MM.1S (cell line): Measurements from ENCODE around the gene BSX.

Experiments used
- DNase-seq: peaks from one replicate; pipeline ENCODE4 v3.0.0-alpha.2; 2015
- H2AFZ ChIP-seq: fragments of 300-600 bp; sonication (generic); 2 replicates; pipeline ENCODE4 v1.6.0; 2016; ENCODE audit warnings: antibody characterized with exemption, low read length
- H3F3A ChIP-seq: fragments of 300-600 bp; sonication (generic); 2 replicates; pipeline ENCODE4 v1.6.1; 2016; ENCODE audit warnings: mild to moderate bottlenecking, antibody characterized with exemption, low read length, moderate library complexity, mixed read lengths; ENCODE audit not compliant: insufficient read depth
- H3K27ac ChIP-seq: fragments of 300-600 bp; sonication (generic); 2 replicates; pipeline ENCODE4 v1.5.1; 2016; ENCODE audit warnings: mild to moderate bottlenecking, low read length
- H3K27me3 ChIP-seq: fragments of 300-600 bp; sonication (generic); replicated peaks from 2 replicates; pipeline ENCODE4 v1.6.0; 2016; ENCODE audit warnings: low read length; ENCODE audit not compliant: insufficient read depth
- H3K36me3 ChIP-seq: fragments of 300-600 bp; sonication (generic); replicated peaks from 2 replicates; pipeline ENCODE4 v1.6.1; 2016; ENCODE audit warnings: mild to moderate bottlenecking, low read length, mixed read lengths; ENCODE audit not compliant: insufficient read depth
- H3K4me1 ChIP-seq: fragments of 300-600 bp; sonication (generic); 2 replicates; pipeline ENCODE4 v1.6.1; 2016; ENCODE audit warnings: low read length, mixed read lengths
- H3K4me2 ChIP-seq: fragments of 300-600 bp; sonication (generic); 2 replicates; pipeline ENCODE4 v1.6.0; 2016; ENCODE audit warnings: low read depth, low read length
- H3K4me3 ChIP-seq: fragments of 300-600 bp; sonication (generic); 2 replicates; pipeline ENCODE4 v1.5.1; 2016; ENCODE audit warnings: low read length, mixed read lengths
- H3K79me2 ChIP-seq: fragments of 300-600 bp; sonication (generic); 2 replicates; pipeline ENCODE4 v1.6.1; 2016; ENCODE audit warnings: mixed run types, low read length, mixed read lengths
- H3K9ac ChIP-seq: fragments of 300-600 bp; sonication (generic); 2 replicates; pipeline ENCODE4 v1.6.1; 2016; ENCODE audit warnings: low read length, mixed read lengths
- H3K9me2 ChIP-seq: fragments of 300-600 bp; sonication (generic); replicated peaks from 2 replicates; pipeline ENCODE4 v1.6.1; 2016; ENCODE audit warnings: mild to moderate bottlenecking, low read length, mixed read lengths; ENCODE audit not compliant: insufficient read depth
- H3K9me3 ChIP-seq: fragments of 300-600 bp; sonication (generic); replicated peaks from 2 replicates; pipeline ENCODE4 v1.6.1; 2016; ENCODE audit warnings: mild to moderate bottlenecking, low read length, mixed read lengths; ENCODE audit not compliant: insufficient read depth
- H4K20me1 ChIP-seq: fragments of 300-600 bp; sonication (generic); 2 replicates; pipeline ENCODE4 v1.6.1; 2016; ENCODE audit warnings: mild to moderate bottlenecking, low read length, moderate library complexity, mixed read lengths; ENCODE audit not compliant: insufficient read depth
- EZH2 ChIP-seq: fragments of 300-600 bp; sonication (generic); optimal IDR thresholded peaks from 2 replicates; pipeline ENCODE3; 2017; ENCODE audit warnings: low read depth, mild to moderate bottlenecking, antibody characterized with exemption, low read length, mixed read lengths
- EZH2phosphoT487 ChIP-seq: fragments of 300-600 bp; sonication (generic); IDR thresholded peaks from 2 replicates; pipeline ENCODE4 v1.6.1; 2018; ENCODE audit warnings: antibody characterized with exemption, low read length
- TF ChIP-seq, protein P1 (sequence below): fragments of 300-600 bp; sonication (generic); IDR thresholded peaks from 2 replicates; pipeline ENCODE4 v1.5.1; 2016; ENCODE audit warnings: antibody characterized with exemption, low read length, mixed read lengths

Gene BSX

DNA sequence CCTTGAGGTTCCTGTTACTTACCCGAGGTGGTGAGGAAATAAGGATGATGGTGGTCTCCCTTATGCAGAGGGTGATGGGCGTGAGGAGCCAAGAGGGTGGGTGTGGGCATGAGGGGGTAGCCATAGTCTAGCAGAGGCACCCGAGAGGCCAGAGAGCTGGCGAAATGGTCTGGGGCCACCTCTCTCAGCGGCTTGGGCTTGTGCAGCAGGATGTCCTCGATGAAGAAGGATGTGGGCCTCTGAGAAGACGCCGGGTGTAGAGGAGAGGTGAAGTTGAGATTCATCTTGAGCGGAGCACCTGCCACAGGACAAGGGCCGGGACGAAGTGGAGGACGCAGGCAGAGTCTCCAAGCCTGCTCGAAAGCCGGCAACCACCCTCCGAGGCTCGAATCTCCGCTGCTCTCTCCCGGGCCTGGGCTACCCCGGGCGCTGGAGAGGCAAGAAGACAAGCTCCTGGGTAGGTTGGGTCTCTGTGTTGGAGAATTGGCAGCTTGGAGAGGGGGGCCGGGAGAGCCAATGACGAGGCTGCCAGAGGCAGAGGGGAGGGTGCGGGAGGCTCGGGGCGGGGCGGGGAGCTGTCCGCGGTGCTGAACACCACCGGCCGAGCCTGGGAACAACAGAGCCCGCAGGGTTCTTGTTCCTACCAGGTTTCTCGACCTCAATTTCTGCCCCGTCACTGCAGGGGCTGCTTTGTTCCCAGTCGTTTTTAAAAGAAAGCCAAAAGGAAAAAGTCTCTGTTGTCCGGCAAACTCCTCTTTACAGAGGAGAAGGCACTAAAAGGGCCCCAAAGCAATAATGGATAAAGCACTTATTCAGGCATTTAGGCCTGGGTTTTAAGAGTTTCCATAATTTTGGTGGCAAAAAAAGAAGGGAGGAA, at the start of gene BSX:
Gene BSX, minus strand, starts transcription at position 447 of the 877 bp plus-strand sequence. Its CDS starts 163 bp downstream, at position 284.
- DNase-seq: peak; percentile 56
- TF ChIP-seq, protein P1, sequence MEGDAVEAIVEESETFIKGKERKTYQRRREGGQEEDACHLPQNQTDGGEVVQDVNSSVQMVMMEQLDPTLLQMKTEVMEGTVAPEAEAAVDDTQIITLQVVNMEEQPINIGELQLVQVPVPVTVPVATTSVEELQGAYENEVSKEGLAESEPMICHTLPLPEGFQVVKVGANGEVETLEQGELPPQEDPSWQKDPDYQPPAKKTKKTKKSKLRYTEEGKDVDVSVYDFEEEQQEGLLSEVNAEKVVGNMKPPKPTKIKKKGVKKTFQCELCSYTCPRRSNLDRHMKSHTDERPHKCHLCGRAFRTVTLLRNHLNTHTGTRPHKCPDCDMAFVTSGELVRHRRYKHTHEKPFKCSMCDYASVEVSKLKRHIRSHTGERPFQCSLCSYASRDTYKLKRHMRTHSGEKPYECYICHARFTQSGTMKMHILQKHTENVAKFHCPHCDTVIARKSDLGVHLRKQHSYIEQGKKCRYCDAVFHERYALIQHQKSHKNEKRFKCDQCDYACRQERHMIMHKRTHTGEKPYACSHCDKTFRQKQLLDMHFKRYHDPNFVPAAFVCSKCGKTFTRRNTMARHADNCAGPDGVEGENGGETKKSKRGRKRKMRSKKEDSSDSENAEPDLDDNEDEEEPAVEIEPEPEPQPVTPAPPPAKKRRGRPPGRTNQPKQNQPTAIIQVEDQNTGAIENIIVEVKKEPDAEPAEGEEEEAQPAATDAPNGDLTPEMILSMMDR: no peak
- TF ChIP-seq EZH2 (no peak), EZH2phosphoT487 (no peak)
- no peak within 1 kb of the TSS for H3K27ac ChIP-seq
- H3K4me1 ChIP-seq: 0 out of 2 replicates have a peak, but pooled peaks cover 3% of the 10 kb centered on the region
- no peaks in the 10 kb centered on the region for H3K36me3 ChIP-seq
- H3F3A ChIP-seq: no peaks in the 10 kb centered on the region
- H3K4me2 ChIP-seq: no peak within 1 kb of the TSS
- H2AFZ ChIP-seq: no peak within 1 kb of the TSS
- H4K20me1 ChIP-seq: no peaks in the 10 kb centered on the region
- no peaks in the 10 kb centered on the region for H3K9me2 ChIP-seq
- H3K27me3 ChIP-seq: peaks cover 62% of the 10 kb centered on the region
- no peak within 1 kb of the TSS for H3K9ac ChIP-seq
- H3K79me2 ChIP-seq: no peaks in the 10 kb centered on the region
- no peak within 1 kb of the TSS for H3K4me3 ChIP-seq
- no peaks in the 10 kb centered on the region for H3K9me3 ChIP-seq

- no peak overlapping the region for H2AFZ ChIP-seq
- no peaks in the 10 kb centered on the region for H3K79me2 ChIP-seq
- H3K9me3 ChIP-seq: no peaks in the 10 kb centered on the region
- H3K4me3 ChIP-seq: no peak overlapping the region
- H4K20me1 ChIP-seq: no peaks in the 10 kb centered on the region
- no peak overlapping the region for H3K9ac ChIP-seq
- TF ChIP-seq, protein P1: no peak
- no peak for TF ChIP-seq EZH2phosphoT487
- TF ChIP-seq EZH2: no peak
- no peak for DNase-seq
- H3F3A ChIP-seq: no peaks in the 10 kb centered on the region
- no peaks in the 10 kb centered on the region for H3K9me2 ChIP-seq
- no peaks in the 10 kb centered on the region for H3K4me1 ChIP-seq
- no peaks in the 10 kb centered on the region for H3K27me3 ChIP-seq
- H3K36me3 ChIP-seq: no peaks in the 10 kb centered on the region
- H3K4me2 ChIP-seq: no peak overlapping the region
- H3K27ac ChIP-seq: no peak overlapping the region
Observed at GRCh38 chr11:123030517-123030916, 48.9 kb upstream of the BSX start.

DNA sequence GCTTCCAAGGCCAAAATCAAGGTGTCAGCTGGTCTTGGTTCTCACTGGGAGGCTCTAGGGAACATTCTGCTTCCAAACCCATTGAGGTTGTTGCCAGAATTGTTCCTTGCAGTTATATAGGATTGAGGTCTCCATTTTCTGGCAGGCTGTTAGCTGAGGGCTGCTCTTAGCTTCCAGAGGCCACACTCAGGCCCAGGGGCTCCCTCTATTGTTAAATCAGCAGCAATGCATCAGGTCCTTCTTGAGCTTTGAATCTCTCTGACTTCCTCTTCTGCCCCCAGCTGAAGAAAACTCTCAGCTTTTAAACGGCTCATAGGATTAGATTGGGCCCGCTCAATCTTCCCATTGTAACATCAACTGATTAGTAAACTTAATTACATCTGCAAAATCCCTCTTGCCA, 39.3 kb upstream of the BSX start:
- peak; percentile 69 for DNase-seq

More for the DNA sequence above, 39.3 kb upstream of the BSX start:
- Histone ChIP-seq H3K4me1 (no peaks in the 10 kb centered on the region), H3K4me3 (no peak overlapping the region), H4K20me1 (no peaks in the 10 kb centered on the region), H3F3A (no peaks in the 10 kb centered on the region), H3K27ac (no peak overlapping the region), H3K36me3 (no peaks in the 10 kb centered on the region), H3K9me3 (no peaks in the 10 kb centered on the region), H2AFZ (no peak overlapping the region), H3K9me2 (no peaks in the 10 kb centered on the region), H3K27me3 (no peaks in the 10 kb centered on the region), H3K79me2 (no peaks in the 10 kb centered on the region), H3K9ac (no peak overlapping the region), H3K4me2 (no peak overlapping the region)
- TF ChIP-seq EZH2: no peak
- TF ChIP-seq, protein P1: peak; percentile 77
- TF ChIP-seq EZH2phosphoT487: no peak
